Transverse colon (tissue), 4 donors: ENCODE measurements around the gene PCDHGA8. TPM values are rescaled to one million over a fixed set of nuclear protein-coding genes. Genes with fewer than 3 reads are reported as not detected.

Source experiments
- DNase-seq: peaks from one replicate; pipeline ENCODE4 v3.0.0-alpha.2; 2019
- H3K27ac ChIP-seq, 4 donors: fragments of 200-600 bp; sonication (generic); 2 replicates each; pipeline ENCODE4 v1.5.1; 2016 to 2018; ENCODE audit warnings: inconsistent platforms in 4 of 4
- H3K27me3 ChIP-seq: fragments of 200-600 bp; sonication (generic); 2 replicates; pipeline ENCODE4 v1.5.1; 2017; ENCODE audit warnings: inconsistent platforms
- H3K36me3 ChIP-seq, 4 donors: fragments of 200-600 bp; sonication (generic); 2 replicates each; pipeline ENCODE4 v1.5.1; 2017 to 2019; ENCODE audit warnings: inconsistent platforms in 4 of 4
- H3K4me1 ChIP-seq, 4 donors: fragments of 200-600 bp; sonication (generic); 2 replicates each; pipeline ENCODE4 v1.5.1; 2017 to 2020; ENCODE audit warnings: inconsistent platforms in 4 of 4
- H3K4me3 ChIP-seq, 4 donors: fragments of 200-600 bp; sonication (generic); 1 replicate in 1 of 4; 2 replicates in 3 of 4; pipeline versions ENCODE4 v1.5.1 to v1.6.1; 2017 to 2019; ENCODE audit warnings: inconsistent platforms in 4 of 4
- H3K9me3 ChIP-seq, 2 donors: fragments of 200-600 bp; sonication (generic); 2 replicates each; pipeline ENCODE4 v1.5.1; 2017 to 2019; ENCODE audit warnings: inconsistent platforms in 2 of 2
- EP300 ChIP-seq: sonication (generic); formaldehyde crosslinking; IDR thresholded peaks from one replicate; pipeline ENCODE4 v1.6.1; 2017; ENCODE audit warnings: antibody characterized with exemption, low read depth
- POLR2A ChIP-seq: fragments of 450-650 bp; IDR thresholded peaks from one replicate; pipeline ENCODE4 v1.6.1; 2016; ENCODE audit warnings: antibody characterized with exemption, mild to moderate bottlenecking, moderate library complexity
- POLR2AphosphoS5 ChIP-seq, 3 donors: sonication (generic); formaldehyde crosslinking; IDR thresholded peaks; one replicate each; pipeline ENCODE4 v1.6.1; 2016; ENCODE audit warnings: antibody characterized with exemption in 3 of 3
- WGBS, 2 donors: methylation state at CpG; one replicate each; pipeline ENCODE4 v1.1.5; 2018; ENCODE audit warnings: low coverage in 1 of 2; 5-methylcytosine and 5-hydroxymethylcytosine counted together
- in situ Hi-C, 4 donors: fragments of 200-750 bp; cut with MboI; loops; one replicate each; pipeline versions ENCODE4 v1.15.0 to v1.15.1; 2017; ENCODE audit warnings: low sequenced_read_pairs in 3 of 4, low pct_ligation_motif_present in 1 of 4, low pct_unique_long_range_greater_than_20kb in 1 of 4
- intact Hi-C: fragments of 100-400 bp; cut with DNase I; formaldehyde crosslinking; loops from one replicate; pipeline ENCODE4 v1.15.1; 2023; ENCODE audit warnings: low total_unique reads
- total RNA-seq, 4 donors: library from RNA; depleted of rRNA; stranded (reverse); fragments of >200 nt; gene quantifications; one replicate each; pipeline ENCODE4 v1.1.0, GENCODE V29; 2016
- TF ChIP-seq, protein P1 (sequence below), 5 experiments: fragments of 200-600 bp in 3 of 5; fragments of 450-650 bp in 2 of 5; sonication (generic) in 3 of 5; IDR thresholded peaks; 1 replicate in 2 of 5; 2 replicates in 3 of 5; pipeline ENCODE4 v1.5.1; 2016 to 2017; ENCODE audit warnings: antibody characterized with exemption in 5 of 5, inconsistent platforms in 3 of 5, mild to moderate bottlenecking in 2 of 5, moderate library complexity in 1 of 5

The PCDHGA8 gene
- total RNA-seq, 4 donors from 2014 or later = 1.5 to 11.5 (median 2.5) TPM

DNA sequence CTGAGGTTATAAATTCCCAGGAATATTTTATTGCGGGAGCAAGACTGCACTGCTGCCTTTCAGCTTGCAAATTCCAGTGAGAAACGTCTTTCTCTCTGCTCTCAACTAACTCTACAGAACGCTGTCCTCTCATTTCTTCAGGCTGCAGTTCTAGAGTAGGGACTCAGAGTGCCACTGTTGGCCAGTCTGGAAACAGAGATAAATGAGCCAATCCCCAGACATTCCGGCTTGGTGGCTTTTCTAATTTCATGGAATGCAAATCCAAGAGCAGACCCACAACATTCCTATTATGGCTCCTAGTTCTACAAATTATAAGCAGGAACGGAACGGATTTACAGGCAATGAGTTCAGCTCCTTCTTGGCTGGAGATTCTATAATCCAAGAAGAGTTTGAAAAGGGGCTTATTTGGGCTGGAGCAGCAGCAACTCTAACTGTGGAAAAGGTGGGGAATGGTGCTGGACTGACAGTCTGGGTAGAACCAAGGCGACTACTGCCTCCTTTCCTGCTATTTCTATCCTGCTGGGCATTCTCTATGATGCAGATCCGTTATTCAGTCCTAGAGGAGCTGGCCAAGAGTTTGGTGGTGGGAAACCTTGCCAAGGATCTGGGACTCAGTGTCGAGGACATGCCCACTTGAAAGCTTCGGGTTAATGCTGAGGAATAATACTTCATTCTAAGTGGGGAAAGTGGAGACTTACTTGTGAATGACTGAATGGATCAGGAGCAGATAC lies 47.1 kb downstream of the PCDHGA8 start:
- in situ Hi-C loops (no loop called here), intact Hi-C loops (no loop called here)
- WGBS, 2 donors = 75 to 81% methylated on average over 7 to 10 of the region's 10 CpGs
- no peaks in the 10 kb centered on the region for H3K27me3 ChIP-seq
- DNase-seq = no peak
- no peaks in the 10 kb centered on the region for H3K36me3 ChIP-seq
- peaks cover 44 to 55% of the 10 kb centered on the region in 2 donors for H3K9me3 ChIP-seq
- no peak overlapping the region for H3K27ac ChIP-seq
- TF ChIP-seq POLR2AphosphoS5 (IDR thresholded peaks at IDR 0.05) = no peak
- TF ChIP-seq, protein P1, sequence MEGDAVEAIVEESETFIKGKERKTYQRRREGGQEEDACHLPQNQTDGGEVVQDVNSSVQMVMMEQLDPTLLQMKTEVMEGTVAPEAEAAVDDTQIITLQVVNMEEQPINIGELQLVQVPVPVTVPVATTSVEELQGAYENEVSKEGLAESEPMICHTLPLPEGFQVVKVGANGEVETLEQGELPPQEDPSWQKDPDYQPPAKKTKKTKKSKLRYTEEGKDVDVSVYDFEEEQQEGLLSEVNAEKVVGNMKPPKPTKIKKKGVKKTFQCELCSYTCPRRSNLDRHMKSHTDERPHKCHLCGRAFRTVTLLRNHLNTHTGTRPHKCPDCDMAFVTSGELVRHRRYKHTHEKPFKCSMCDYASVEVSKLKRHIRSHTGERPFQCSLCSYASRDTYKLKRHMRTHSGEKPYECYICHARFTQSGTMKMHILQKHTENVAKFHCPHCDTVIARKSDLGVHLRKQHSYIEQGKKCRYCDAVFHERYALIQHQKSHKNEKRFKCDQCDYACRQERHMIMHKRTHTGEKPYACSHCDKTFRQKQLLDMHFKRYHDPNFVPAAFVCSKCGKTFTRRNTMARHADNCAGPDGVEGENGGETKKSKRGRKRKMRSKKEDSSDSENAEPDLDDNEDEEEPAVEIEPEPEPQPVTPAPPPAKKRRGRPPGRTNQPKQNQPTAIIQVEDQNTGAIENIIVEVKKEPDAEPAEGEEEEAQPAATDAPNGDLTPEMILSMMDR (IDR thresholded peaks at IDR 0.05) = no peak
- no peak for TF ChIP-seq EP300
- TF ChIP-seq POLR2A = no peak
- no peaks in the 10 kb centered on the region for H3K4me1 ChIP-seq
- no peak overlapping the region for H3K4me3 ChIP-seq

DNA sequence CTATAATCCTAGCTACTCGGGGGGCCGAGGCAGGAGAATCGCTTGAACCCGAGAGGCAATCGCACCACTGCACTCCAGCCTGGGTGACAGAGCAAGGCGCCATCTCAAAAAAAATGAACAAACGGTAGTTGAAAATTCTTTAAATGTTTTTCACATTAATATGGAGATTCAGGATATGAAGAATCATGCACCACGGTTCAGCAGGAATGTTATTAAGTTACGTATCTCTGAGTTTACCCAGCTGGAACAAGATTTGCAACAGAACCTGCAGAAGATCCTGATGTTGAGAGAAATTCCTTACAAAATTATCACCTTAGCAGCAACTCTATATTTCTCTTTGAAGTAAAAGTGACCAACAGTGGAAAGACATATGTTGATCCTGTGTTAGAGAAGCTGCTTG lies 47.9 kb downstream of the PCDHGA8 start:
- H3K27me3 ChIP-seq = no peaks in the 10 kb centered on the region
- TF ChIP-seq POLR2A (no peak), EP300 (no peak)
- H3K27ac ChIP-seq = no peak overlapping the region
- no peak overlapping the region for H3K4me3 ChIP-seq
- no peak for DNase-seq
- in situ Hi-C loops = no loop called here
- peaks cover 42 to 53% of the 10 kb centered on the region in 2 donors for H3K9me3 ChIP-seq
- H3K4me1 ChIP-seq = no peaks in the 10 kb centered on the region
- no peaks in the 10 kb centered on the region for H3K36me3 ChIP-seq
- intact Hi-C loops = no loop called here
- WGBS, 2 donors = 90 to 95% methylated on average over 9 of the region's 9 CpGs

DNA sequence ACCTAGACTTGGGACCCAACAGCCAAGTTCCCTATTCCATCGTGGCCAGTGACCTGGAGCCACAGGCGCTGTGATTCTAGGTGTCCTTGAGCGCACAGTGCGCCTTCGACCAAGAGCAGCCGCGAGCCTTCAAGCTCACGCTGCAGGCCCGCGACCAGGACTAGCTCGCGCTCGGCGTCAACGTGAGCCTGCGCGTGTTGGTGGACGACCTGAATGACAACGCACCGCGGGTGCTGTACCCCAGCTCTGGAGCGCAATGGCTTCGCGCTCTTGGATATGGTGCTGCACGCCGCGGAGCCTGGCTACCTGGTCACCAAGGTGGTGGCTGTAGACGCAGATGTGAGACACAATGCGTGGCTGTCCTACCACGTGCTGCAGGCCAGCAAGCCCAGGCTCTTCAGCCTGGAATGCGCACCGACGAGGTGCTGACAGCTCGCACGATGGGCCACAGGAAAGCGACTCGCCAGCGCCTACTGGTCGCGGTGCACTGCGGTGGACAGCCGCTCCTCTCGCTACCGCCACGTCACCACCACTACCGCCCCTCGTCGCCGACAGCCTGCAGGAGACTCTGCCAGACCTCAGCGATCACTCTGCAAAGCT lies 49.2 kb downstream of the PCDHGA8 start:
- H3K27ac ChIP-seq = no peak overlapping the region

More for the DNA sequence above, 49.2 kb downstream of the PCDHGA8 start:
- Histone ChIP-seq H3K4me1 (no peaks in the 10 kb centered on the region), H3K9me3 (peaks cover 42 to 45% of the 10 kb centered on the region in 2 donors), H3K27me3 (no peaks in the 10 kb centered on the region), H3K36me3 (no peaks in the 10 kb centered on the region), H3K4me3 (no peak overlapping the region)
- TF ChIP-seq EP300 = no peak
- TF ChIP-seq, protein P1 (IDR thresholded peaks at IDR 0.05) = no peak
- TF ChIP-seq POLR2A = no peak
- no peak for TF ChIP-seq POLR2AphosphoS5 (IDR thresholded peaks at IDR 0.05)
- 75% methylated on average over 50 of the region's 50 CpGs; no CpG with 5 or more reads in 1 of the 2 donors for whole genome bisulfite sequencing, 2 donors
- no peak for DNase-seq
- intact Hi-C loops = no loop called here
- in situ Hi-C loops = no loop called here

Other genes starting within 250 kb of the PCDHGA8 start
- under 1 TPM in 2 of 4 donors, not detected in 2; 0.14 to 0.32 TPM for gene PCDHB6, start 242.6 kb upstream of the PCDHGA8 start, total RNA-seq
- 1 to 10 TPM in 1 of 4 donors, under 1 TPM in 3; 0.37 to 1.6 (median 0.67) TPM for gene PCDHB7, start 220.0 kb upstream of the PCDHGA8 start, total RNA-seq
- gene PCDHB8, start 214.8 kb upstream of the PCDHGA8 start, total RNA-seq = under 1 TPM in 2 of 4 donors, not detected in 2; 0.14 to 0.16 TPM
- gene PCDHB16, start 210.2 kb upstream of the PCDHGA8 start, total RNA-seq = 1 to 10 TPM in 1 of 4 donors, under 1 TPM in 3; 0.20 to 1.6 (median 0.65) TPM
- 1 to 10 TPM in 1 of 4 donors, under 1 TPM in 2, not detected in 1; 0.40 to 1.6 (median 0.64) TPM for gene PCDHB9, start 205.5 kb upstream of the PCDHGA8 start, total RNA-seq
- 1 to 10 TPM in 1 of 4 donors, under 1 TPM in 2, not detected in 1; 0.68 to 1.1 (median 0.79) TPM for gene PCDHB10, start 200.3 kb upstream of the PCDHGA8 start, total RNA-seq
- gene PCDHB11, start 193.0 kb upstream of the PCDHGA8 start, total RNA-seq = 1 to 10 TPM in 1 of 4 donors, under 1 TPM in 3; 0.20 to 1.5 (median 0.61) TPM
- 1 to 10 TPM in 2 of 4 donors, under 1 TPM in 2; 0.40 to 1.9 (median 1.1) TPM for gene PCDHB12, start 183.9 kb upstream of the PCDHGA8 start, total RNA-seq
- 1 to 10 TPM; 1.8 to 4.1 (median 2.5) TPM for gene PCDHB13, start 178.7 kb upstream of the PCDHGA8 start, total RNA-seq
- 1 to 10 TPM; 1.4 to 3.3 (median 2.8) TPM for gene PCDHB14, start 169.3 kb upstream of the PCDHGA8 start, total RNA-seq
- 1 to 10 TPM in 3 of 4 donors, under 1 TPM in 1; 0.75 to 5.6 (median 1.1) TPM for gene PCDHB15, start 147.2 kb upstream of the PCDHGA8 start, total RNA-seq
- 1 to 10 TPM in 2 of 4 donors, not detected in 2; 1.4 to 1.8 TPM for gene SLC25A2, start 88.6 kb upstream of the PCDHGA8 start, total RNA-seq
- 10 to 100 TPM; 41.9 to 62.5 (median 50.3) TPM for gene TAF7, start 71.8 kb upstream of the PCDHGA8 start, total RNA-seq
- gene PCDHGA1, start 62.1 kb upstream of the PCDHGA8 start, total RNA-seq = under 1 TPM in 2 of 4 donors, not detected in 2; 0.55 to 0.64 TPM
- 1 to 10 TPM in 3 of 4 donors, under 1 TPM in 1; 0.68 to 1.9 (median 1.6) TPM for gene PCDHGA2, start 53.9 kb upstream of the PCDHGA8 start, total RNA-seq
- gene PCDHGA3, start 48.8 kb upstream of the PCDHGA8 start, total RNA-seq = 1 to 10 TPM in 2 of 4 donors, under 1 TPM in 2; 0.55 to 4.9 (median 1.1) TPM
- gene PCDHGB1, start 42.5 kb upstream of the PCDHGA8 start, total RNA-seq = 10 to 100 TPM in 1 of 4 donors, 1 to 10 TPM in 2, under 1 TPM in 1; 0.96 to 10.5 (median 3.4) TPM
- gene PCDHGA4, start 37.6 kb upstream of the PCDHGA8 start, total RNA-seq = 10 to 100 TPM in 1 of 4 donors, 1 to 10 TPM in 2, not detected in 1; 1.4 to 18.0 (median 1.6) TPM
- 10 to 100 TPM in 1 of 4 donors, 1 to 10 TPM in 3; 2.1 to 12.7 (median 3.2) TPM for gene PCDHGB2, start 32.6 kb upstream of the PCDHGA8 start, total RNA-seq
- gene PCDHGA5, start 28.5 kb upstream of the PCDHGA8 start, total RNA-seq = 1 to 10 TPM in 3 of 4 donors, not detected in 1; 2.5 to 4.1 (median 3.4) TPM
- 1 to 10 TPM; 1.4 to 3.8 (median 2.6) TPM for gene PCDHGB3, start 22.4 kb upstream of the PCDHGA8 start, total RNA-seq
- 1 to 10 TPM; 2.4 to 7.5 (median 3.7) TPM for gene PCDHGA6, start 18.7 kb upstream of the PCDHGA8 start, total RNA-seq
- gene PCDHGA7, start 9.9 kb upstream of the PCDHGA8 start, total RNA-seq = 1 to 10 TPM; 2.0 to 8.6 (median 3.2) TPM
- 1 to 10 TPM in 2 of 4 donors, under 1 TPM in 2; 0.40 to 4.4 (median 2.4) TPM for gene PCDHGB4, start 4.9 kb upstream of the PCDHGA8 start, total RNA-seq
- 10 to 100 TPM in 2 of 4 donors, 1 to 10 TPM in 2; 5.3 to 23.3 (median 9.2) TPM for gene PCDHGB5, start 5.3 kb downstream of the PCDHGA8 start, total RNA-seq
- gene PCDHGA9, start 10.1 kb downstream of the PCDHGA8 start, total RNA-seq = 1 to 10 TPM; 1.2 to 4.6 (median 3.4) TPM
- gene PCDHGB6, start 15.4 kb downstream of the PCDHGA8 start, total RNA-seq = 1 to 10 TPM; 1.9 to 5.9 (median 4.7) TPM
- 1 to 10 TPM; 4.0 to 6.5 (median 6.1) TPM for gene PCDHGA10, start 20.4 kb downstream of the PCDHGA8 start, total RNA-seq
- gene PCDHGB7, start 25.0 kb downstream of the PCDHGA8 start, total RNA-seq = 10 to 100 TPM in 1 of 4 donors, 1 to 10 TPM in 3; 7.0 to 10.1 (median 9.1) TPM
- 1 to 10 TPM; 2.6 to 5.8 (median 4.4) TPM for gene PCDHGA11, start 28.4 kb downstream of the PCDHGA8 start, total RNA-seq
- 10 to 100 TPM in 1 of 4 donors, 1 to 10 TPM in 3; 1.6 to 14.2 (median 4.8) TPM for gene PCDHGA12, start 37.9 kb downstream of the PCDHGA8 start, total RNA-seq
- 10 to 100 TPM in 3 of 4 donors, 1 to 10 TPM in 1; 6.0 to 17.0 (median 13.6) TPM for gene PCDHGC3, start 83.3 kb downstream of the PCDHGA8 start, total RNA-seq
- gene PCDHGC4, start 92.4 kb downstream of the PCDHGA8 start, total RNA-seq = 10 to 100 TPM in 1 of 4 donors, 1 to 10 TPM in 3; 1.8 to 26.5 (median 2.7) TPM
- gene PCDHGC5, start 96.4 kb downstream of the PCDHGA8 start, total RNA-seq = 1 to 10 TPM in 2 of 4 donors, under 1 TPM in 2; 0.20 to 2.5 (median 1.0) TPM
- gene DIAPH1, start 226.4 kb downstream of the PCDHGA8 start, total RNA-seq = 100 to 1,000 TPM in 1 of 4 donors, 10 to 100 TPM in 3; 55.4 to 150 (median 91.4) TPM
- 10 to 100 TPM; 12.7 to 45.1 (median 40.2) TPM for gene HDAC3, start 244.2 kb downstream of the PCDHGA8 start, total RNA-seq
- 10 to 100 TPM in 1 of 4 donors, 1 to 10 TPM in 3; 4.4 to 19.1 (median 7.5) TPM for gene RELL2, start 244.4 kb downstream of the PCDHGA8 start, total RNA-seq